H1 (cell line): ENCODE measurements around the gene OGDH. TPM values are rescaled to one million over a fixed set of nuclear protein-coding genes. Genes with fewer than 3 reads are reported as not detected.
"Not testable (repeated sequence)": the region's sequence is repeated elsewhere in the genome, so short reads cannot be mapped to it uniquely, and the experiment has no call there.

Source experiments
- CTCF ChIA-PET: fragments of 300-600 bp; sonication (Branson Sonifier 250); formaldehyde crosslinking; loops from one replicate; lab custom pipeline; 2021; ENCODE audit not compliant: partially characterized antibody; lab: Charles Lee
- POLR2A ChIA-PET: fragments of 300-600 bp; sonication (Branson Sonifier 250); formaldehyde crosslinking; loops from one replicate; lab custom pipeline; 2021; ENCODE audit warnings: inconsistent platforms; ENCODE audit not compliant: partially characterized antibody; lab: Charles Lee
- DNase-seq, 2 experiments: peaks; one replicate each; pipeline versions ENCODE4 v3.0.0 to v3.0.0-alpha.2; 2010 to 2022; ENCODE audit warnings: low spot score in 2 of 2, low read depth in 1 of 2, mixed read lengths in 1 of 2
- FAIRE-seq: peaks from 2 replicates; lab custom pipeline; 2011; peaks lifted over from hg19 to GRCh38; lab: Jason Lieb, UNC
- H2AFZ ChIP-seq: 2 replicates; pipeline ENCODE4 v1.8.1; 2012; ENCODE audit warnings: low read length, inconsistent platforms
- H2AK5ac ChIP-seq: 2 replicates; pipeline ENCODE4 v1.6.1; 2013; ENCODE audit warnings: low read depth, low read length
- H2BK120ac ChIP-seq: replicated peaks from 2 replicates; pipeline ENCODE3; 2013; ENCODE audit warnings: low read depth, low read length, inconsistent platforms
- H2BK12ac ChIP-seq: 2 replicates; pipeline ENCODE4 v1.6.1; 2013; ENCODE audit warnings: low read depth, low read length
- H2BK15ac ChIP-seq: 2 replicates; pipeline ENCODE4 v1.6.1; 2013; ENCODE audit warnings: low read length
- H2BK20ac ChIP-seq: 2 replicates; pipeline ENCODE4 v1.6.1; 2013; ENCODE audit warnings: low read length
- H2BK5ac ChIP-seq: 2 replicates; pipeline ENCODE4 v1.6.1; 2013; ENCODE audit warnings: low read depth, low read length
- H3K14ac ChIP-seq: 2 replicates; pipeline ENCODE4 v1.6.1; 2013; ENCODE audit warnings: inconsistent platforms; ENCODE audit not compliant: insufficient read length
- H3K18ac ChIP-seq: 2 replicates; pipeline ENCODE4 v1.6.1; 2013; ENCODE audit warnings: low read length; ENCODE audit errors: extremely low read depth
- H3K23ac ChIP-seq: 2 replicates; pipeline ENCODE4 v1.6.1; 2013; ENCODE audit warnings: inconsistent platforms; ENCODE audit not compliant: insufficient read length
- H3K23me2 ChIP-seq: 2 replicates; pipeline ENCODE4 v1.6.1; 2013; ENCODE audit warnings: low read depth, low read length
- H3K27ac ChIP-seq: 2 replicates; pipeline ENCODE4 v1.6.1; 2011; ENCODE audit warnings: low read depth, low read length, inconsistent platforms
- H3K27me3 ChIP-seq, 4 experiments: replicated peaks in 1 of 4; 1 replicate in 1 of 4; 2 replicates in 3 of 4; pipeline versions ENCODE4 v1.6.1 to v1.8.1; 2011 to 2013; ENCODE audit warnings: low read length in 3 of 4, mild to moderate bottlenecking in 3 of 4, inconsistent platforms in 2 of 4, mixed read lengths in 2 of 4, moderate library complexity in 1 of 4; ENCODE audit not compliant: control insufficient read depth in 3 of 4, insufficient read depth in 3 of 4; ENCODE audit errors: extremely low read depth in 1 of 4
- H3K36me3 ChIP-seq, 4 experiments: 2 replicates each; pipeline versions ENCODE4 v1.6.1 to v1.8.1; 2011 to 2013; ENCODE audit warnings: mild to moderate bottlenecking in 4 of 4, low read length in 3 of 4, moderate library complexity in 2 of 4, control low read depth in 1 of 4, inconsistent platforms in 1 of 4; ENCODE audit not compliant: insufficient read depth in 4 of 4, control insufficient read depth in 2 of 4
- H3K4ac ChIP-seq: replicated peaks from 2 replicates; pipeline ENCODE3; 2013; ENCODE audit warnings: low read length, low read depth, mixed read lengths, inconsistent platforms; ENCODE audit not compliant: insufficient read length
- H3K4me1 ChIP-seq, 4 experiments: replicated peaks in 1 of 4; 1 replicate in 1 of 4; 2 replicates in 3 of 4; pipeline versions ENCODE4 v1.6.1 to v1.8.1; 2011 to 2013; ENCODE audit warnings: low read length in 3 of 4, inconsistent platforms in 2 of 4, mixed read lengths in 1 of 4; ENCODE audit not compliant: insufficient read depth in 4 of 4, control insufficient read depth in 3 of 4
- H3K4me2 ChIP-seq, 2 experiments: 2 replicates each; pipeline versions ENCODE4 v1.6.1 to v1.8.1; 2011 to 2013; ENCODE audit warnings: low read depth in 2 of 2, low read length in 2 of 2, control low read depth in 1 of 2, inconsistent platforms in 1 of 2, mild to moderate bottlenecking in 1 of 2; ENCODE audit not compliant: insufficient read depth in 1 of 2
- H3K4me3 ChIP-seq, 4 experiments: fragments of 200-600, 300-600 bp in 1 of 4; sonication (generic), shearing (Covaris generic), sonication (Bioruptor Twin) in 1 of 4; 2 replicates each; pipeline versions ENCODE4 v1.5.1 to v1.8.1; 2011 to 2016; ENCODE audit warnings: low read length in 4 of 4, low read depth in 3 of 4, control low read depth in 2 of 4, inconsistent platforms in 2 of 4, mild to moderate bottlenecking in 2 of 4, mixed read lengths in 1 of 4, moderate library complexity in 1 of 4; ENCODE audit not compliant: insufficient read depth in 2 of 4; ENCODE audit errors: extremely low read depth in 1 of 4
- H3K56ac ChIP-seq: replicated peaks from 2 replicates; pipeline ENCODE3; 2013; ENCODE audit warnings: low read depth, mild to moderate bottlenecking, mixed read lengths, low read length, inconsistent platforms; ENCODE audit not compliant: insufficient read length
- H3K79me1 ChIP-seq: 2 replicates; pipeline ENCODE4 v1.6.1; 2013; ENCODE audit warnings: low read depth, low read length, control low read depth
- H3K79me2 ChIP-seq, 2 experiments: 2 replicates each; pipeline versions ENCODE4 v1.6.1 to v1.8.1; 2012 to 2013; ENCODE audit warnings: low read length in 2 of 2, mild to moderate bottlenecking in 2 of 2, inconsistent platforms in 1 of 2; ENCODE audit not compliant: insufficient read depth in 2 of 2, control insufficient read depth in 1 of 2
- H3K9ac ChIP-seq, 4 experiments: replicated peaks in 1 of 4; 1 replicate in 1 of 4; 2 replicates in 3 of 4; pipeline versions ENCODE4 v1.6.1 to v1.8.1; 2011 to 2013; ENCODE audit warnings: low read depth in 3 of 4, low read length in 3 of 4, control low read depth in 2 of 4, mild to moderate bottlenecking in 2 of 4, moderate library complexity in 2 of 4, inconsistent platforms in 1 of 4; ENCODE audit errors: extremely low read depth in 1 of 4
- H3K9me3 ChIP-seq, 2 experiments: 2 replicates each; pipeline versions ENCODE4 v1.6.1 to v1.8.1; 2012 to 2013; ENCODE audit warnings: mild to moderate bottlenecking in 2 of 2, moderate library complexity in 2 of 2, control low read depth in 1 of 2, inconsistent platforms in 1 of 2, low read depth in 1 of 2, low read length in 1 of 2, mixed read lengths in 1 of 2; ENCODE audit not compliant: insufficient read depth in 2 of 2
- H4K20me1 ChIP-seq, 2 experiments: replicated peaks in 1 of 2; 2 replicates each; pipeline versions ENCODE3 to v1.8.1; 2011 to 2013; ENCODE audit warnings: inconsistent platforms in 2 of 2, low read length in 2 of 2, mild to moderate bottlenecking in 1 of 2; ENCODE audit not compliant: insufficient read depth in 2 of 2, control insufficient read depth in 1 of 2
- H4K5ac ChIP-seq: 2 replicates; pipeline ENCODE4 v1.6.1; 2013; ENCODE audit warnings: low read length, low read depth, mixed read lengths, inconsistent platforms; ENCODE audit not compliant: insufficient read length
- H4K8ac ChIP-seq: 2 replicates; pipeline ENCODE4 v1.8.0; 2013; ENCODE audit warnings: mild to moderate bottlenecking, moderate library complexity, low read length, inconsistent platforms; ENCODE audit not compliant: insufficient read depth; ENCODE audit errors: extremely low read depth
- H4K91ac ChIP-seq: replicated peaks from 2 replicates; pipeline ENCODE3; 2013; ENCODE audit warnings: low read length, mixed read lengths, inconsistent platforms; ENCODE audit not compliant: insufficient read length
- WGBS, 2 experiments: shearing (Covaris generic) in 1 of 2; methylation state at CpG; one replicate each; pipeline versions ENCODE4 v1.1.6 to v1.1.7; 2013 to 2015; ENCODE audit warnings: low lambda C conversion rate in 2 of 2, mixed read lengths in 2 of 2, inconsistent platforms in 1 of 2, low coverage in 1 of 2, missing lambda C conversion rate in 1 of 2; ENCODE audit not compliant: insufficient replicate concordance in 2 of 2, insufficient coverage in 1 of 2, insufficient read length in 1 of 2; ENCODE audit errors: extremely low coverage in 1 of 2, missing lambda C conversion rate in 1 of 2; 5-methylcytosine and 5-hydroxymethylcytosine counted together
- polyA plus RNA-seq, 7 experiments: library from polyadenylated mRNA; depleted of rRNA in 3 of 7; stranded (reverse) in 5 of 7; unstranded in 2 of 7; fragments of >200 nt in 5 of 7; fragments of 200-250 nt in 2 of 7; gene quantifications; 1 replicate in 5 of 7; 2 replicates in 1 of 7; 4 replicates in 1 of 7; pipeline versions ENCODE4 v1.2.1 to v1.2.3, GENCODE V29; 2011 to 2013; ENCODE audit warnings: missing spikeins in 2 of 7, mixed read lengths in 2 of 7
- total RNA-seq: library from RNA; stranded (reverse); fragmentation: NEBNext Ultra II Directional; extraction: Animal tissue kit (Norgen Biotek cat#: 25700); gene quantifications from 2 replicates; pipeline ENCODE4 v1.2.1, GENCODE V29; 2021

OGDH gene
- total and polyA plus RNA-seq, 2 of the 8 experiments (the other 6 are each of a cell fraction or from before 2014, with no cell fraction given): 71.6 to 91.6 TPM

DNA sequence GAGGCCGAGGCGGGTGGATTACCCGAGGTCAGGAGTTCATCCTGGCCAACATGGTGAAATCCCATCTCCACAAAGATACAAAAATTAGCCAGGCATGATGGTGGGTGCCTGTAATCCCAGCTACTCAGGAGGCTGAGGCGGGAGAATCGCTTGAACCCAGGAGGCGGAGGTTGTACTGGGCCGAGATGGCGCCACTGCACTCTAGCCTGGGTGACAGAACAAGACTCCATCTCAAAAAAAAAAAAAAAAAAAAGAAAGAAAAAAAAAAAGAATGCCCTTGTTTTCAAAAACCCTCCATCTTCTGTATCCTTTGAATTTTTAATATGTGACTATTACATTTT lies 43.8 kb upstream of the OGDH start:
- H3K4me3 ChIP-seq, H3K56ac ChIP-seq, FAIRE-seq, H2AFZ ChIP-seq, H2AK5ac ChIP-seq, H2BK12ac ChIP-seq, H2BK5ac ChIP-seq, H3K27me3 ChIP-seq, H4K91ac ChIP-seq, H3K79me1 ChIP-seq, H3K18ac ChIP-seq, H3K9ac ChIP-seq, H2BK120ac ChIP-seq, H4K8ac ChIP-seq, H3K79me2 ChIP-seq, H2BK20ac ChIP-seq, H3K23ac ChIP-seq, H3K4ac ChIP-seq, H3K14ac ChIP-seq, H2BK15ac ChIP-seq, H3K27ac ChIP-seq, H4K5ac ChIP-seq, H3K23me2 ChIP-seq, H3K9me3 ChIP-seq, H3K4me2 ChIP-seq, DNase-seq, H3K4me1 ChIP-seq: not testable (repeated sequence)
- POLR2A ChIA-PET: interaction anchor here (1.0 to 8.3 kb wide), 8 partner anchors 9 to 214 kb away, joined by 3 to 89 read pairs (median 4); partner anchors contain the start of genes DDX56 and NUDCD3
- CTCF ChIA-PET: interaction anchor here (0.6 to 10.2 kb wide), 2 partner anchors 24 to 294 kb away, joined by 3 to 98 read pairs; partner anchors contain the start of gene NPC1L1
- Histone ChIP-seq H3K36me3 (peaks cover 9 to 24% (median 18%) of the 10 kb centered on the region in 4 experiments), H4K20me1 (peaks cover 2 to 15% of the 10 kb centered on the region in 2 experiments)
- WGBS, 2 experiments: 84% methylated on average over 4 of the region's 8 CpGs; no CpG with 5 or more reads in 1 of the 2 experiments
